HL-60 (cell line): ENCODE results near the gene SDC1.

Experiments
- GABPA ChIP-seq: IDR thresholded peaks from 2 replicates; pipeline ENCODE4 v1.6.1; 2012; ENCODE audit warnings: low read depth
- POLR2AphosphoS5 ChIP-seq: IDR thresholded peaks from 2 replicates; pipeline ENCODE4 v1.6.1; 2012; ENCODE audit warnings: low read depth
- TF ChIP-seq, protein P1 (sequence below): IDR thresholded peaks from one replicate; pipeline ENCODE4 v1.5.1; 2011; ENCODE audit warnings: low read length, control low read depth, inconsistent platforms; ENCODE audit not compliant: insufficient read depth

DNA sequence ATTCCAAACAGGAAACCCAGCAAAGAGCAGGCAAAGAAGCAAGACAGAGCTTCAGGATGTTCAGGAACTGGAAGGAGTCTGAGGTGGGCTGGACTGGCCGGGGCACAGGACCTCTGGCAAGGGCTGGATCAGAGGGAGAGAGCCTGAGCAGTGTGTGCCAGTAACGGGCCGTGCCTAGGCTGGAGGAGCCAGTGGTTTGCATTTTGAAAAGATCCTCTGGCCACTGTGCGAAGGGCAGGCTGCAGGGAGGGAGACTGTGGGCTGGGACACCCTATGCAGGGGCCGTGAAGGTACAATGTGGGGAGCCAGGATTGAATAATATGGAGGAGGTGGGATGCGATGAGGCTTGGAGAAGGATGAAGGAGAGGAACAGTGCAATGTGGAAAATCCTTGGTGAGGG is 6.2 kb upstream of the SDC1 start:
- no peak for TF ChIP-seq POLR2AphosphoS5
- TF ChIP-seq, protein P1, sequence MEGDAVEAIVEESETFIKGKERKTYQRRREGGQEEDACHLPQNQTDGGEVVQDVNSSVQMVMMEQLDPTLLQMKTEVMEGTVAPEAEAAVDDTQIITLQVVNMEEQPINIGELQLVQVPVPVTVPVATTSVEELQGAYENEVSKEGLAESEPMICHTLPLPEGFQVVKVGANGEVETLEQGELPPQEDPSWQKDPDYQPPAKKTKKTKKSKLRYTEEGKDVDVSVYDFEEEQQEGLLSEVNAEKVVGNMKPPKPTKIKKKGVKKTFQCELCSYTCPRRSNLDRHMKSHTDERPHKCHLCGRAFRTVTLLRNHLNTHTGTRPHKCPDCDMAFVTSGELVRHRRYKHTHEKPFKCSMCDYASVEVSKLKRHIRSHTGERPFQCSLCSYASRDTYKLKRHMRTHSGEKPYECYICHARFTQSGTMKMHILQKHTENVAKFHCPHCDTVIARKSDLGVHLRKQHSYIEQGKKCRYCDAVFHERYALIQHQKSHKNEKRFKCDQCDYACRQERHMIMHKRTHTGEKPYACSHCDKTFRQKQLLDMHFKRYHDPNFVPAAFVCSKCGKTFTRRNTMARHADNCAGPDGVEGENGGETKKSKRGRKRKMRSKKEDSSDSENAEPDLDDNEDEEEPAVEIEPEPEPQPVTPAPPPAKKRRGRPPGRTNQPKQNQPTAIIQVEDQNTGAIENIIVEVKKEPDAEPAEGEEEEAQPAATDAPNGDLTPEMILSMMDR = no peak
- TF ChIP-seq GABPA = no peak
